ENCODE results near the gene COL11A1. TPM values are rescaled to one million over a fixed set of nuclear protein-coding genes. Genes with fewer than 3 reads are reported as not detected.
"Not testable (repeated sequence)": the region's sequence is repeated elsewhere in the genome, so short reads cannot be mapped to it uniquely, and the experiment has no call there.

COL11A1 gene
- total RNA-seq, 1 donor from 2014 or later = 373 TPM

- peak; percentile 12 for DNase-seq (ENCODE audit: low spot score)
These were observed 270.8 kb downstream of the COL11A1 start for GRCh38 chr1:102837551-102837950.

DNA sequence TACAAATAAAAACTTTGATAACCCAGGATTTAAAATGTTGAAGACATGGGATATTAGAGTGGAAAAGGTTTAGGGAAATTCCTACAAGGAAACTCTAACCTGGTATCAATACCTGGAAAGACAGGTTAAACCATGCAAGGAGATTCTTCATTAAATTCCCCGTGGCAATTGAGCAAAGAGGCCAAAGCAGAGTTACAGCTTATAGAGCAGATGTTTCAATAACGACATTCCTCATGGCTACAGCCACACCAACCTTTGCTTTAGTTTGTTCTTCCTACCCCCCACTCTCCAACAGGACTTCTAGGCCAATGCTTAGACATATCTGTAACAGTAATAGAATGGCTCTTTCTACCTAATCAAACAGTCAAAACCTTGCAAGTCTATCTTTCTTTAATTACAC is 271.3 kb downstream of the COL11A1 start:
- DNase-seq (ENCODE audit: low spot score) = no peak

DNA sequence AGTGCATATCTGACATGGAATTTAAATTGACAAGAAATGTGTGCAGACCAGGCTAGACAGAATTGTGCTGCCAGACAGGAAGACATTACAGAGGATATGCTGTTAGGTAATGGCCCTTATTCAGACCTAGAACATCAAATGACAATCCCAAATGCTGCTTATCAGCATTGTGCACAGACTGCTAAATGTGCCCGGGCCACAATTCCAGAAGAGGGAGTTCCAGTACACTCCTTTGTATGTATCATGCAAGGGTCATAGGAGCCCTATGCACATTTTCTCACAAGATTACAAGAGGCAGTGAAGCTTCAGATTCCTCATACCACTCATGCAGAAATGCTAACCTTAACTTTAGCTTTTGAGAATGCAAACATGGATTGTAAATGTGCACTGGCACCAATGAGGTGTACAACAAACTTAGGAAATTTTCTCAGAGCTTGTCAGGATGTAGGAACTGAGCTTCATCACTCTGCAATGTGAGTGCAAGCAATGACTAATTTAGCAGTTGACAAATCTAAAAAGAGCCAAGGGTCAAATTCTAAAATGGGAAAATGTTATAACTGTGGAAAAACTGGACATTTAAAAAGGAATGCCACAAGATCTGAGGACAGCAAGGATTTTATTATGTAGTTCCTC is 273.5 kb downstream of the COL11A1 start:
- no peak for DNase-seq (ENCODE audit: low spot score)

GRCh38 chr1:102833151-102833550 is 275.2 kb downstream of the COL11A1 start:
- DNase-seq (ENCODE audit: low spot score) = no peak

GRCh38 chr1:102826706-102827105 is 281.6 kb downstream of the COL11A1 start:
- not testable (repeated sequence) for DNase-seq (ENCODE audit: low spot score)
